ENCODE results near the gene VN1R5.

DNA sequence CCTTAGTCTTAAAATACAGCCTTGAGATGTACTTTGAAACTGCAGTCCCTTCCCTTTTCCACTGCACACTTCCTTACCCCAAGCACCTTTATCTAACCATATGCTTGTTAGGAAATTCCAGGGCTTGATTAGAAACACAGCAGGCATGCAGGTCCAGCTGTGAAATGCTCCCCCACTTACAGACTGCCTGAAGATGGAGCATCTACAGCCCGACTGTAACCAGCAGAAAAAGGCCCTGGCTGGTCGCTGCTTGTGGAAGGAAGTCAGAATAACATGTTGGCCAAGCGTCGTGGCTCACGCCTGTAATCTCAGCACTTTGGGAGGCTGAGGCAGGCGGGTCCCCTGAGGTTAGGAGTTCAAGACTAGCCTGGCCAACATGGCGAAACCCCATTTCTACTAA, 37.2 kb downstream of the VN1R5 start:
- TF ChIP-seq, protein P1, sequence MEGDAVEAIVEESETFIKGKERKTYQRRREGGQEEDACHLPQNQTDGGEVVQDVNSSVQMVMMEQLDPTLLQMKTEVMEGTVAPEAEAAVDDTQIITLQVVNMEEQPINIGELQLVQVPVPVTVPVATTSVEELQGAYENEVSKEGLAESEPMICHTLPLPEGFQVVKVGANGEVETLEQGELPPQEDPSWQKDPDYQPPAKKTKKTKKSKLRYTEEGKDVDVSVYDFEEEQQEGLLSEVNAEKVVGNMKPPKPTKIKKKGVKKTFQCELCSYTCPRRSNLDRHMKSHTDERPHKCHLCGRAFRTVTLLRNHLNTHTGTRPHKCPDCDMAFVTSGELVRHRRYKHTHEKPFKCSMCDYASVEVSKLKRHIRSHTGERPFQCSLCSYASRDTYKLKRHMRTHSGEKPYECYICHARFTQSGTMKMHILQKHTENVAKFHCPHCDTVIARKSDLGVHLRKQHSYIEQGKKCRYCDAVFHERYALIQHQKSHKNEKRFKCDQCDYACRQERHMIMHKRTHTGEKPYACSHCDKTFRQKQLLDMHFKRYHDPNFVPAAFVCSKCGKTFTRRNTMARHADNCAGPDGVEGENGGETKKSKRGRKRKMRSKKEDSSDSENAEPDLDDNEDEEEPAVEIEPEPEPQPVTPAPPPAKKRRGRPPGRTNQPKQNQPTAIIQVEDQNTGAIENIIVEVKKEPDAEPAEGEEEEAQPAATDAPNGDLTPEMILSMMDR (IDR thresholded peaks at IDR 0.05) = no peak
- TF ChIP-seq POLR2A (IDR thresholded peaks at IDR 0.05) = no peak
